Ascending aorta (tissue), 2 donors: ENCODE measurements around the gene USP28. TPM values are rescaled to one million over a fixed set of nuclear protein-coding genes. Genes with fewer than 3 reads are reported as not detected.
"Not testable (repeated sequence)": the region's sequence is repeated elsewhere in the genome, so short reads cannot be mapped to it uniquely, and the experiment has no call there.

Experiments used
- DNase-seq, 2 donors: peaks; one replicate each; pipeline ENCODE4 v3.0.0-alpha.2; 2019; ENCODE audit warnings: low spot score in 2 of 2
- H3K27ac ChIP-seq, 2 donors: fragments of 200-600 bp; sonication (generic); one replicate each; pipeline ENCODE4 v1.5.1; 2016 to 2017; ENCODE audit warnings: mild to moderate bottlenecking in 1 of 2
- H3K27me3 ChIP-seq: fragments of 200-600 bp; sonication (generic); one replicate; pipeline ENCODE4 v1.5.1; 2017
- H3K36me3 ChIP-seq, 2 donors: fragments of 200-600 bp; sonication (generic); one replicate each; pipeline ENCODE4 v1.5.1; 2016
- H3K4me1 ChIP-seq, 2 donors: fragments of 200-600 bp; sonication (generic); one replicate each; pipeline ENCODE4 v1.5.1; 2016 to 2017; ENCODE audit warnings: mild to moderate bottlenecking in 1 of 2
- H3K4me3 ChIP-seq, 2 donors: fragments of 200-600 bp; sonication (generic); one replicate each; pipeline ENCODE4 v1.5.1; 2016 to 2017; ENCODE audit warnings: mild to moderate bottlenecking in 1 of 2
- H3K9me3 ChIP-seq, 2 donors: fragments of 200-600 bp; sonication (generic); one replicate each; pipeline ENCODE4 v1.5.1; 2016
- CTCF ChIP-seq, 3 experiments: fragments of 200-600 bp in 2 of 3; fragments of 450-650 bp in 1 of 3; sonication (generic) in 2 of 3; IDR thresholded peaks; one replicate each; pipeline ENCODE4 v1.5.1; 2016 to 2019; ENCODE audit warnings: antibody characterized with exemption in 3 of 3, mild to moderate bottlenecking in 1 of 3, moderate library complexity in 1 of 3
- intact Hi-C: fragments of 100-400 bp; cut with DNase I; formaldehyde crosslinking; loops from one replicate; pipeline ENCODE4 v1.15.1; 2023
- total RNA-seq: library from RNA; depleted of rRNA; stranded (reverse); fragments of >200 nt; gene quantifications from one replicate; pipeline ENCODE4 v1.1.0, GENCODE V29; 2016

The USP28 gene, protein sequence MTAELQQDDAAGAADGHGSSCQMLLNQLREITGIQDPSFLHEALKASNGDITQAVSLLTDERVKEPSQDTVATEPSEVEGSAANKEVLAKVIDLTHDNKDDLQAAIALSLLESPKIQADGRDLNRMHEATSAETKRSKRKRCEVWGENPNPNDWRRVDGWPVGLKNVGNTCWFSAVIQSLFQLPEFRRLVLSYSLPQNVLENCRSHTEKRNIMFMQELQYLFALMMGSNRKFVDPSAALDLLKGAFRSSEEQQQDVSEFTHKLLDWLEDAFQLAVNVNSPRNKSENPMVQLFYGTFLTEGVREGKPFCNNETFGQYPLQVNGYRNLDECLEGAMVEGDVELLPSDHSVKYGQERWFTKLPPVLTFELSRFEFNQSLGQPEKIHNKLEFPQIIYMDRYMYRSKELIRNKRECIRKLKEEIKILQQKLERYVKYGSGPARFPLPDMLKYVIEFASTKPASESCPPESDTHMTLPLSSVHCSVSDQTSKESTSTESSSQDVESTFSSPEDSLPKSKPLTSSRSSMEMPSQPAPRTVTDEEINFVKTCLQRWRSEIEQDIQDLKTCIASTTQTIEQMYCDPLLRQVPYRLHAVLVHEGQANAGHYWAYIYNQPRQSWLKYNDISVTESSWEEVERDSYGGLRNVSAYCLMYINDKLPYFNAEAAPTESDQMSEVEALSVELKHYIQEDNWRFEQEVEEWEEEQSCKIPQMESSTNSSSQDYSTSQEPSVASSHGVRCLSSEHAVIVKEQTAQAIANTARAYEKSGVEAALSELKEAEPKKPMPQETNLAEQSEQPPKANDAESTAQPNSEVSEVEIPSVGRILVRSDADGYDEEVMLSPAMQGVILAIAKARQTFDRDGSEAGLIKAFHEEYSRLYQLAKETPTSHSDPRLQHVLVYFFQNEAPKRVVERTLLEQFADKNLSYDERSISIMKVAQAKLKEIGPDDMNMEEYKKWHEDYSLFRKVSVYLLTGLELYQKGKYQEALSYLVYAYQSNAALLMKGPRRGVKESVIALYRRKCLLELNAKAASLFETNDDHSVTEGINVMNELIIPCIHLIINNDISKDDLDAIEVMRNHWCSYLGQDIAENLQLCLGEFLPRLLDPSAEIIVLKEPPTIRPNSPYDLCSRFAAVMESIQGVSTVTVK
- total RNA-seq, result 2.9 TPM

DNA sequence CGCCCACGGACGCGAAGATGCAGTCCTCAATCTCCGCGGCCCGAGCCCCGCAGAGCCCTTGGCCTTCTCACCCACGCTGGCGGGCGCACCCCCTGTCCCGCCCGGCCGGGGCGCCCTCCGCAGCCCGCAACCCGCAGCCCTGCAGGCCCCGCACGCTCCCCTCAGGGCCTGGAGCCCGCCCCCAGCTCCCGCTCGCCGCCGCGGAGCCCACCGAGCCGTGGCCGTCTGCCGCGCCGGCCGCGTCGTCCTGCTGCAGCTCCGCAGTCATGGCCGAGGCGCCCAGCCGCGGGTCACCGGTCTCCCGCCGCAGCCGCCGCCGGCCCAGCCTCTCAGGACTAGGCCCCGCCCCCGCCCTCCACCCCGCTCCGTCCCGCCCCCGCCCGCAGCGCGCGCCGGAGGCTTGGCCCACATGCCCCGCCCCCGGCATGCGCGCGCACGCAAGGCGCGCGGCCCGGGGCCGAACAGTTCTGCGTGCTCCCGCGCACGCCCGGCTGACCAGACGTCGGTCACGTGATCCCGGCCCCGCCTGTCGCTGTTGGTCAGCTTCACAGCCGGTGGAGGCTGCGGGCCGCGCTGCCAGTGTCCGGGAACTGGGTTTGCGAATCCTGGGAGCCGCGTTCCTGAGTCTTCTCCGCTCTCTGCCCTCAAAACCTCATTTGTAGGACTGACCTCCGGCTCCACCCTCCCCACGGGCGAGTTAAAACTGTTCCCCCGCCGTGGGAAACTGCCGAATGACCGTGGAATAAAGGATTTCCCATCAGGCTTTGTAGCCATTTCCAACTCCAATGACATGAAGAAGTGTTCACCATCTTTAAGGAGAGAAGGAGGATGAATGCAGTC is at the start of gene USP28:
TSS of gene USP28 (minus strand) at position 339 of the 840 bp plus-strand sequence. CDS start at position 268, 71 bp downstream.
- H3K27ac ChIP-seq, result peak within 1 kb of the TSS; percentile 90
- DNase-seq, result peak; percentile 92 to 98
- peak within 1 kb of the TSS; percentile 87 to 100 for H3K4me3 ChIP-seq
- H3K4me1 ChIP-seq, result peaks cover 0 to 18% of the 10 kb centered on the region in 2 donors
- intact Hi-C loops, result loop anchor here (2.0 to 10.0 kb wide), 3 partner anchors 103 to 1629 kb away; partner anchors contain the start of genes CADM1, TTC12 and ZW10
- no peaks in the 10 kb centered on the region for H3K9me3 ChIP-seq
- peak in 1 of 3 experiments; percentile 25 for TF ChIP-seq CTCF (IDR thresholded peaks at IDR 0.05)
- no peaks in the 10 kb centered on the region for H3K27me3 ChIP-seq
- H3K36me3 ChIP-seq, result no peaks in the 10 kb centered on the region

DNA sequence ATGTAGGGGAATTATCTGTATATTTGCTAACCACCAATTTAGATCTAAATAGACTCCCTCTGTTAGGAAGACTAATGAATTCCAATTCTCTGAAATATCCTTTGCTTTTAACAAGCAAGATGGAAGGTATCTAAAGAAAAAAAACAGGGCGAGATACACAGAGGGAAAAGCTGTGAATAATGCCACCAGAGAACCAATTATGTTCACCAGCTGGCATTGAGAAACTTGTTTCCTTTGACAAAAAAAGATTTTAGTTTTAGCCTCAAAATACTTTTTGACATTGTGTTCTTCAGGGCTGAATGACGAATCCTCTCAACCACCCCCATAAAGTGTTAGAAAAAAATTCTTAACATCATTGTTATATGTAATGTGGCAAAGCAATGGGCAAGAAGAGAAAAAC is 48.2 kb upstream of the USP28 start:
- no peaks in the 10 kb centered on the region for H3K9me3 ChIP-seq
- no peak for DNase-seq
- no peaks in the 10 kb centered on the region for H3K36me3 ChIP-seq
- no peak for TF ChIP-seq CTCF (IDR thresholded peaks at IDR 0.05)
- no peak overlapping the region for H3K4me3 ChIP-seq
- intact Hi-C loops, result no loop called here
- no peaks in the 10 kb centered on the region for H3K27me3 ChIP-seq
- no peak overlapping the region for H3K27ac ChIP-seq
- H3K4me1 ChIP-seq, result no peaks in the 10 kb centered on the region

DNA sequence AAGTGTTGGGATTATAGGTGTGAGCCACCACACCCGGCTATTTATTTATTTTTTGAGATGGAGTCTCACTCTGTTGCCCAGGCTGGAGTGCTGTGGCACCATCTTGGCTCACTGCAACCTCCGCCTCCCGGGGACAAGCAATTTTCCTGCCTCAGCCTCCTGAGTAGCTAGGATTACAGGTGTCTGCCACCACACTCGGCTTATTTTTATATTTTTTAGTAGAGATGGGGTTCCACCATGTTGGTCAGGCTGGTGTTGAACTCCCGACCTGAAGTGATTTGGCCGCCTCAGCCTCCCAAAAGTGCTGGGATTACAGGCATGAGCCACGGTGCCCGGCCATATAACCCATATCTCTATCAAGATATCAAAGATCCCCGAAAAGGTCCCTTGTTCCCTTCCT is 36.1 kb upstream of the USP28 start:
- H3K4me1 ChIP-seq, H3K36me3 ChIP-seq, H3K27me3 ChIP-seq, H3K27ac ChIP-seq, H3K9me3 ChIP-seq, DNase-seq, H3K4me3 ChIP-seq, intact Hi-C loops: not testable (repeated sequence)

GRCh38 chr11:113908098-113908497 is 32.7 kb upstream of the USP28 start:
- Histone ChIP-seq H3K27me3 (no peaks in the 10 kb centered on the region), H3K4me1 (no peaks in the 10 kb centered on the region), H3K4me3 (no peak overlapping the region), H3K9me3 (no peaks in the 10 kb centered on the region), H3K36me3 (no peaks in the 10 kb centered on the region), H3K27ac (no peak overlapping the region)
- intact Hi-C loops, result loop anchor here (10.0 kb wide), 1 partner anchor 117 kb away; no protein-coding TSS in a partner anchor
- TF ChIP-seq CTCF (IDR thresholded peaks at IDR 0.05), result no peak
- DNase-seq, result no peak

GRCh38 chr11:113907681-113908080 is 32.3 kb upstream of the USP28 start:
- Histone ChIP-seq H3K4me3 (no peak overlapping the region), H3K9me3 (no peaks in the 10 kb centered on the region), H3K4me1 (no peaks in the 10 kb centered on the region), H3K27ac (no peak overlapping the region), H3K36me3 (no peaks in the 10 kb centered on the region), H3K27me3 (no peaks in the 10 kb centered on the region)
- intact Hi-C loops, result loop anchor here (10.0 kb wide), 1 partner anchor 117 kb away; no protein-coding TSS in a partner anchor
- DNase-seq, result no peak
- no peak for TF ChIP-seq CTCF (IDR thresholded peaks at IDR 0.05)
